GM19023 (cell line): ENCODE data around the gene DOCK10.

Experiments
- ATAC-seq: cut with Tn5 transposase; IDR thresholded peaks from one replicate; pipeline ENCODE4 v1.9.1; 2021; ENCODE audit warnings: mild to moderate bottlenecking, moderate library complexity; ENCODE audit not compliant: unreplicated experiment

DOCK10 gene

DNA sequence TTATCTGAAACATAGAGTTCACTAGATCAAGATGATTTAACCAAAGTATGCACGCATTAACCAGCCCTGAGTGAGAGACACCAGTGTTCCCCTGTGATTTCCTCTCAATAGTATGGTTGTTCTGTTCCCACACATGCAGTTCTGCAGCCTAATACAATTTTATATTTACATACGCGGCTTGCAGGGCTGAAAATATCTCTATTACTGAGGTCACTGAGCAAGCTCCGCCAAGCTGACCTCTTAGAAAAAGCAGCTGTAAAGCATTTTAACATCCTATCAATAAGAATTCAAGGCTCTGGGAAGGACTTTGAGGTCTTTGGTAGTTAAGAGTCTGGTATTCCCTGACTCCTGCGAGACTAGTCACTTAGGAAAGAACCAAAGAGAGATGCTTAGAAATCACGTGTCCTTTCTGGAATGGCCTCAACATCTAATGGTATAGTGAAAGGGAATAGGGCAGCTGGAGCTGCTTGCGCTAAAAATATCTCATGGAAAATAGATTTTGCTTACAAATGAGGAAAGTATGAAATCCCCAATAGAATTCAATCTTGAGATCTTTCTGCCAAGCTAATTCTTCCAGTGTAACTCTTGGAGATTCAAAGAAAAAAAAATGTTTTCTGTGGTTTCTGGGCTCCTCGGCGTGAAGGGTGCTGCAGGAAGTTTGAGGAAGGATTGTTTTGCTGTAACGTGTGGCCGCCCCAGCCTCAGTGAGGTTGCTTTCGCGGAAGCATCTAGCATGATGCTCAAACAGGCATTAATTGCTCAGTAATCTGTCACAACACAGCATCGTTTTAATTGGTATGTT lies 59.2 kb downstream of the DOCK10 start:
- peak; percentile 56 for ATAC-seq

DNA sequence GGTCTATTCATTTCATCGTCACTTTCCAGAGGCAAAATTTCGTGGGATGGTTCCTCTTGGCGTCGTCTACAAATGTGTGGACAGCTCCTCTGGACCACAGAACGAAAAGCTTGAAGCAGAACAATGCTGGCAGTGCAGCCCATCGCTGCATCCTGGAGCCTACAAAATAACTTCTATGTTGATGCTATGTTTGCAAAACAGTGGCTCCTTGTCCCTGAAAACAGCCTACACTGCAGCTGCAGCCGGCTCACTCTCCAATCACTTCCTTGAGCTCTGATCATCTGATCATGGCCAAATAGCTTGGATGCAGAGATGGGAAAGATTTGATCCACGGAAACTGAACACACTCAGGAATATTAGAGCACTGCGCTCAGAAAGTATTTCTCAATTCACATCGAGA lies 60.0 kb downstream of the DOCK10 start:
- no peak for ATAC-seq

DNA sequence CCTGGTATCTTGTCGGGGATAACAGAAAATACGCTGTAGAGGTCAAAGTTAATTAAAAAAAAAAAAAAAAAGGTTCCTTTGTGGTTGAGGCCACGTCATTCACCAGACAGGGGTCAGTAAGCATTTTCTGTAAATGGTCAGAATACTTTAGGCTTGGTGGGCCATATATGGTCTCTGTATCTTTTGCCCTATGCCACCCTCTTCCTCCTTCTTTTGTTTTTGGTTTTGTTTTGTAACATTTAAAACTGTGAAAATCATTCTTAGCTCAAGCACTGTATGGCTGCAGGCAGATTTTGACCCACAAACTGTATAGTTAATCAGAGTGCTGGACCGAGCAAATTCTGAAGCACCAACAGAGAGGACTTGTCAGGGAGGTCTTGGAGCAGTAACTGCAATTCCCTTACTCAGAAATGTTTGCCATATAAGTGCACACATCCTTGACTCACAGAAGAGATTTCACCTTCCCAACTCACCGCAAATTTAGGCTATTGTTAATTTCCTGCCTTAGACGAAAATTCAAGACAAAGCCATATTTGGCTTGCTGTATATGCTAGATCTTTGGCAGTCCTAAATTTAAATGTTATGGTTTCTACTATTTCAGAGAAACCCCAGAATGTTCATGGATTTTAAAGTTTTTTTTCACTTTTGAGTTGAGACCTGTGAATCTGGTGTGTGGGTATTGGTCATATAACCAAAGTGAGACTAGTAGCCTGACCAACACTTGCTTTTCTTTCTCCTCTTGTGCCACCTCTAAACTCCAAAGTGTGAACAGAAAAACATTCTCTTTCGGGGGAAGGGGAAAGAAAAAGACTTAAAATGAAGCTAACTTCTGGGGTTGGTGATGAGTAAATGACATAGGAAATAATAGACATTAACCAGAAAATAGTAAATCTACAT lies 65.4 kb downstream of the DOCK10 start:
- ATAC-seq = no peak

DNA sequence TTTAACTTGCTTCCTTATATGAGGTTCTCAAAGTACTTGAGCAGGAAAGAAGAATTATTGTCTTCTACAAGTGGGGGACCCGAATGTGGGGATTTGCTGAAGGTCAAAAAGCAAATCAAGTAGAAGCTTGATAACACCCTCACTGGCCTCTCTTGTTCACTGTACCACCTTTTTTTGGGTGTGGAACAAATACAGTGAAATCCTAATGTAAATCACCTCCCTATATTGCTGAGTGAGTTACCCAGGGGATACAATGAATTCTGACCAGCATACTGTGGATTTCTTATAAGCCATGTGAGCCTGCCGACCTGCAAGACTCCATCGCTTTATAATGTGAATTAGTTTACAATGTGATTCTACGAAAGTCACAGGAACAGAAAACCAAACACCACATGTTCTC lies 66.5 kb downstream of the DOCK10 start:
- no peak for ATAC-seq

DNA sequence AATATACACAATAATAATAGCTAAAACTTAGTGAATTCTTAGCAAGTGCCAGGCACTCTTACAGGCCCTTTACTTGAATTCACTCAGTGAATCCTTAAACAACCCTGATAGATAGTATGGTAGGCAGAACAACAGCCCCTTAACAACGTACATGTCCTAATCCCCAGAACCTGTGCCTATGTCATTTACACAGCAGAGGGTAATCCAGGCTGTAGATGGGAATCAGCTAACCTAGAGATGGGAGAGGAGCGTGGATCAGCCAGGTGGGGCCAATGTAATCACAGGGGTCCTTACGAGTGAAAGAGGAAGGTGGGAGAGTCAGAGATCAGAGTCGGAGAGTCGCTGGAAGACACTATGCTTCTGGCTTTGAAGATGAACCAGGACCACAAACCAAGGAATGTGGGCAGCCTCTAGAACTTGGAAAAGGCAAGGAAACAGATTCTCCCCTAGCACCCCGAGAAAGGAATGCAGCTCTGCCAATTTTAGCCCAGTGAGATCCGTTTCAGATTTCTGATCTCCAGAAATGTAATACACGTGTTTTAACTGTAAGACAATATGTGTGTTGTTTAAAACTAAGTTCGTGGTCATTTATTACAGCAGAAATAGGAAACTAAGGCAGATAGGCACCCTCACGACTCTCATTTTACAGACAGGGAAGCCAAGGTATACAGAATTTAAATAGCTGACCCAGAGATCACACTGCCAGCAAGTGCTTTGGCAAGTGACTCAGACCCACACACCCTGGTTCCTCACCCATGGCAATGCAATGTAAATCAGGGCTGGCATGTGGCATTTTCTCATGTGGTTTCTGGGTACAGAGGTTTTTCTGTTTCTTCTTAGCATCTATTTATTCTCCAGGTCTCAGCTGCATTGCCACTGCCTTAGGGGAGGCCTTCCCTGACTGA lies 68.9 kb downstream of the DOCK10 start:
- ATAC-seq = no peak

DNA sequence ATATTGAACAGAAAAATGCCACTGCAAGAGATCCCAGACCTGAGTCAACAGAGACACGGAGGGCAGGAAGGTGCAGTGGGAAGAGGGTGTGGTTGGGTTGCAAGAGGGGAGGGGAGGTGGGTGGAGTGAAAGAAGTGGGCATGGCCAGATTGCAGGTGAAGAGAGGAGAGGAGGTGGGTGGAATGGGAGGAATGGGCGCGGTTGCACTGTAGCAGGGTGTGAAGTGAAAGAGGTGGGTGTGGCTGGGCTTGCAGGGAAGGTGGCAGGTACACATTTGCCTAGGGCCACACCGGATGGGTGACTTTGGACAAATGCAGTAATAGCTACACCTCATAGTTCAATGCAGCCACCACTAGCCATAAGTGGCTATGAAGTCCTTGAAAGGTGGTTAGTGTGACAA lies 71.1 kb downstream of the DOCK10 start:
- ATAC-seq = no peak

DNA sequence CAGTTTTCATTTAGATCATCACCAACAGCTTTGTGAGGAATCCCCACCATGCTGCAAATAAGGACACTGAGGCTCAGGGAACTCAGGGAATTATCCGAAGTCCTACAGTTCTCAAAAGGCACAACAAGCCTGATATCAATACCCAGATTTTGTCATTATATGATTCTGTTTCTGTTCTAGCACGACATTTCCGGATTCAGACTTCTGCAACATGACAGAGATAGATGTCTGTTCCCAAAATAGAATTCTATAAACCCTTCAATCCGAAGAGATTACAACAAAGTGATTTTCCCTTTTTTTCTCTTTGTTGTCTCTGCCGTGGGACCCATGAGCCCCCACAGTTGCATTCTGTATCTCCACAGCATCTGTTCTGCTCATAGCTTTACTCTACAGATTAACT lies 72.0 kb downstream of the DOCK10 start:
- ATAC-seq = peak; percentile 33

DNA sequence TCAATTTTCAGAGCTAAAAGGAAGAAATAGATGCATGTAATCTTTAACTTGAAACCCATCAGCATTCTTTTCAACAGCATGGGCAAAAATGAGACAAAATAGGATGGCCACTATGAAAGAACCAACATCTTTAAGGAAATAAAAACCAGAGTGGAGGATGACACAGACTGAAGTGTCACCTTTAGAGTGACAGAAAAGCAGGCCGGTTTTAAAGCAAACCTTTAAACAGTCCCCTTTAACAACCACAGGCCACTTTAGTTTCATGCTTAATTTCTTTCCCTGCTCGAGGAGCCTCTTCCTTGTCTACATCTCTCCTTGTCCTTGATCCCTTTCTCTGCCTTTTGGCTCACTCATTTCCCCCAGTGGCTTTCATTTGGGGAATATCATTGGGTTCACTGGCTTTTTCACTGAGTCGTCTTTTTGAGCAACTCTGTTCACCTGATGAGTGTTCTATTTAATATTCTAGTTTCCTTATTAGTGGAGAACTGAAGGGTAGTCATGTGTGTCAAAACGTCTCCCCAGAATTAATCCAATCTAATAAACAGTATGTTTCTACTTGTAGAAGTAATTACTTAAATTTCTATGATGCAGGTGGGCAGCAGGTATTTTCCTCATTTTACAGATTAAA lies 72.5 kb downstream of the DOCK10 start:
- ATAC-seq = peak; percentile 56

DNA sequence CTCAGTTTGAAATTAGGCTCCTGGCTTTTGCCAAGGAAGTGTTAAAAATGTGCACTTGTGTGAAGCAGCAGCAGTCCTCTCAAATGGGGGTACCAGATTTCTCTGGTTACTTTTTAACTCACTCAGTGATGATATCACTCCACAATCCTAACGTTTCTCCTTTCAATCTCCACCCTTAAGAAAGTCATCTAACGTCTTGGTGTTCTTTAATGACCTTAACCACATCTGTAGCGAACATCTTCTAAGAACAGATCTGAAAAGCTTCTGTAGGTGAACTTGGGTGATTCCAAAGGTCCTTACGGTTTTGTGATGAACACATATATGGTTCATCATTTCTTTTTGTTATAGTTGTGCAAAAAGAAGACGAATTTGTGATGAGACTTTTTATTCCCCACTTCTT lies 73.2 kb downstream of the DOCK10 start:
- no peak for ATAC-seq

DNA sequence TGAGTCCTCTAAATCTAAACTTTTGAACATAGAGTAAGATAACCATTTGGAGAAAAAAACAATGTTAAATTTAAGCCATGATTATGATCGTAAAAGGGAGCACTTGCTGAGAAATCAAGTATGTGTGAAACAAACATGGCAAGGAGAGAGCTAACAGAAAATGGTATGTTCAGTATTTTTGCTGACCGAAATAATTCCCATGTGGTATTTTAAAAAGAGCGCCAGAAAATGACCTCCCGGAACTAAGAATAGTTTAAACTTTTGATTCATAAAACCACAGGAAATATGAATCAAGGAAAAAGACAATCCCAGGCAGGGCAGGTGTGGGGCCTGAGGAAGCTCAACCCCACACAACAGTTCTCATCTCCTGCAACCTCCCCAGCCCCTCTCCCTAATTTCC lies 74.2 kb downstream of the DOCK10 start:
- ATAC-seq = no peak

DNA sequence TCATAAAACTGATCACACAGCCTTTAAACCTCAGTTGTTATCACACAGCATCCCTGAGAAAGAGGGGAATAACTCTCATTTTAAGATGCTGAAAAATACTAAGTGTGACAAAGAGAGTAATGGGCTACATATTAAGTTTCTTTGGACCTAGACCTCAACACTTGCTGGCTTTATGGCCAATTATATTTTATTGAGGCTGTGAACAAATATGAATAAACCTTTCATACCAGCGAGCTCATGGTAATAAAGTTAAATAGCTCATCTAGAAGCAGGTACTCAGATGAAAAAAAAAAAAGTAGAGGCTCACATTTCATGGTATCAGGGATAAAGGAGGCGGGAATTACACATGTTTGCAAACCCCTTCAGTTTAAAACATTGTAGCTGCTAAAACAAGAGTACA lies 75.7 kb downstream of the DOCK10 start:
- ATAC-seq = no peak

DNA sequence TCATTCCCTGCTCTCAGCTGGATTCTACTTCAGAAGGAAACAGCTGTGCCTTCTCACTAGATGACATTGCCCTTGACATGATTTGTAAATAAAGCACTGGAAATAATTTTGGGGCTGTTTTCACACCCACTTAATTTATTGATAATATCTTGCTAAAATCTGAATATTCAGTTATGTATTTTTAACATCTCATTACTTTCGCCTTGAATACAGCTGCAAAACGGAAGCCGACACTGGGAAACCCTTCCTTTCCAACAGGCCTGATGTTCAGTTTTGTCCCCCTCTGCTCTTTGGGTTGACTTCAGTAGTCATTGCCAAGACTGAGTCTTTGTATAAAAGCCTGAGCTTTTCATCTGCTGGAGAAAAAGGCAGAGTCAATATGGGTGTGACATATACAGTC lies 82.7 kb downstream of the DOCK10 start:
- ATAC-seq = no peak

DNA sequence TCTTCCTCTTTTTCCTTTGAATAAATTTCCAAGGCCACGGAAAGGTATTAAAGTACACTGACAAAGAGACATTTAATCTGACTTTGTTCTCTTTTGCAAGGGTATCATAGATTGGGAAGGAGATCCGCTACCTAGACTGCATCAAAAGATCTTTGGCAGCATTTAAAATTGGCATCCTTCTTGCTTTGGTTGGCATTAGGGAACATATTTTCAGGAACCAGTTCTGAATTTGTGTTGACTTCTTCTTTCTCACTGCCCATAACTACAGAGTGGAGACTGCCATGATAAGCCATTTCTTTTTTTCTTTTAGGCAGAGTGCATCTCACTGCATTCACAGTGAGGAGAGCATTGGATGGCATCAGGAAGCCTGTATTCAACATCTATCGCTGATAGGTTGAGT lies 83.4 kb downstream of the DOCK10 start:
- no peak for ATAC-seq

DNA sequence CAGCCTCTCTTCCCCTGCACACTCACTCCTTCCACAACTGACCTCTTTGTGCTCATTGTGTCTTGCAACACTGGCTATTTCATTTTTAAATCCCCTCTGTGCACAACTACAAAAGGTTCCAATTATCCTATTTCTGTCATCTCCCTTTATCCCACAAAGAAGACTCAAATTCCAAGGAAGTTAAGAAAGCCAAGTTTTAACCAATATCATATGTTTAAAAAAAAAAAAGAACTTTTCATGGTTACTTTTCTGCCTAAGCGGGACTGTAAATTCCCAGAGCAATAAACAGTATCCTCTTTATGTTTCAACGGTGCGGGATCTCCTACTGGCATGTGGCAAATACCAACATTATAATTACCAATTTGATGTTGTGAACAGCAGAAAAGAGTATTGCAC lies 83.8 kb downstream of the DOCK10 start:
- ATAC-seq = no peak

DNA sequence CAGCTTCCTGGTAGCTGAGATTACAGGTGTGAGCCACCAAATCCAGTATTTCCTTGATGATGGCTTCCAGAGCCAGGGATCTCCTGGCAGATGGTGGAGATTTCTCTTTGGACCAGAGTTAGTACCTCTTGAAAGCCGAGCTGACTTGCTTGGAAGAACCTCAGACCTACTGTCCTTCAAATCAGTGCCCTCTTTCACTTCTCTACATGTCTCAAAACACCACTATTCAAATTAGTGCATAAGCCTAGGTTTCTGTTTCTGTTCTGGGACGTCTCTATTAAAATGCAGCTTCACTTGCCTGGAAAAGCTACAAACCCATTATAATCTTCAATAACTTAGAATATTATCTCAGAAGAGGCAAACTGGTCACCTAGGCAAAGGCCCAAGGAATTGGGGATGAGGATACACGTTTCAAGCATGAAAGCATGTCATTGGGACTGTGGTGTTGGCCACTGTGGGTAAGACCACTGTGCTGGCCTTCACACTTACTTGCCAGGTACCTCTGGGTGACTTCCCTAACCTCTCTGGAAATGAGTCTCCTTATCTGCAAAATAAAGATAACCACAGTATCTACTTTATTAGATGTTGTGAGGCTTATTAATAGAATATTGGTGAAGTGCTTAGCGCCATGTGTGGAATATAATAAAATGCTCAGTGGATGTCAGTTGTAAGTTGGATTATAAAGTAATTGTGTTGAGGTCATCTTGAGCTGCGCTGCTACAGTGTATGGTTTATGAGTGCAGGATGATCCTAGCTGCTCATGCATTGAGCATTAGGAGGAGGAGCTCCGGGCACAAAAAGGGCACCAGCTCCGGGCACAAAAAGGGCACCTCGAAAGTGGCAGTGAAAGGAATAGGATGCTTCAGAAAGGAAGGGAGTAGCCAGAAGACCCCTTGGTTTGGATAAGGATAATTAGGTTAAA lies 84.5 kb downstream of the DOCK10 start:
- ATAC-seq = peak; percentile 91

DNA sequence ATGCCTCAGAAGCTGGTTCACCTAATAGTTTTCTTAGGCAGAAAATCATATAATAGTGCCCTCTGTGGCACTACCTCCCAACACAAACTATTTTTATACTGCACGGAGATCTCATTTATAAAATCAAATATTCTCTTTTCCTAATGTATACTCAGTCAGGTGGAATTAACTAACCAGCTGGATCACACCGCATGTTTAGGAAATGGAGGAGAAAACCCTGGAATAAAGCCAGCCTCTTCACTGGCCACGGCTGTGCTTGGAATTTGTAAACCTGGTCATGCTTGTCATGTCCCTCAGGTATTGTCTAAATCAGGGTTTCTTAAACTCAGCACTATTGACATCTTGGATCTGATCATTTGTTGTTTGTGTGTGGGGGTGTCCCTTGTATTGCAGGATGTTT lies 85.6 kb downstream of the DOCK10 start:
- ATAC-seq = no peak

DNA sequence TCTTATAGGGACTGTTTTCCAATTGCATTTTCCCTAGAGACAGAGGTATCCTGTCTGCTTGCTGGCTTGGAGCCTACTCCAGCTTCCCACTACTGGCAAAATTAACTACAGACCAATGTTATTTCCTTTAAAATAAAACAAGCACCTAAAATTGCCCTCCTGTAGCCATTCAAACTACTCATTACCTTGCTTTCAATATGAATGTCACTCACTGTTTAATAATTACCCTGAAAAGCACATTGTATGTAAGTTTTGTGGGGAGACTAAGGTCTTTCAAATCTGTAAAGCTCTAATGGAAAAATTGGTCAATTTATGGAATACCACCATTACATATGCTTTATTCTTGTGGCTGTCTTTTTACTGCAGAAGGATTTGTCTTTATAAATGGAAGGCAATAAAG lies 87.3 kb downstream of the DOCK10 start:
- ATAC-seq = no peak

DNA sequence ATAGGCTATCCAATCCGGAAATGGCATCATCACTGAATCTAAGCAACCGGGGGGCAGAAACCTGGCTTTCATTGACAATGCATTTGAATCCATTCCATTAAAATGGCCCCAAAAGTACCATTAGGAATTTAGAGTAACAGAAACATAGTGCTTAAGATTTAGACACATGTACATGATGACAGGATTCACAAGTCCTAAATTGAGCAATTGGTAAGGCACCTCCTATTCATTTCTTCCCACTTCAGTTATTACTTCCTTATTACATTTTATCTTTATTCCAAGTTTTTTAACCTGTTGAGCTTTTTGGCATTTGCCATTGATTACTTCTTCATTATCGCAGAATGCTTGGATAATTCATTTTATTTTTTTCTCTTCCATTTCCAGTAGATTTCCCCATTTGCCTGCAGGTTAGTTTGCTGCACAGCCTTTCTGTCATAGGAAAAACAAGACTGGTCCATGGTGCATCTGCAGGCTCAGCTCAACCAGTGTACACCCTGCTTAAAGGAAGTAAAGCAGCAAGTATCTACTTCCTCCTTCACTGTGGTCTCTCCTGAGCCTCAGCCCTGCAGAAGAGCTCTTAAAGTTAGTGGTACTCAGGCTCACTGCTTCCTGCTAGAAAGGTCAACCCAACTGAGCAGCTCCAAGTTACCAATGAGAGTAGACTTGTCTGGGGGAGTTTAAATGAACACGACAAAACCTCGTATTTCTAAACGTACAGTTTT lies 89.2 kb downstream of the DOCK10 start:
- ATAC-seq = peak; percentile 39
